Measurements from ENCODE around the gene DSCAM. TPM values are rescaled to one million over a fixed set of nuclear protein-coding genes. Genes with fewer than 3 reads are reported as not detected.

DSCAM gene
- total and polyA plus RNA-seq, 10 of the 15 experiments (the other 5 are each of a cell fraction or from before 2014, with no cell fraction given), result not detected

DNA sequence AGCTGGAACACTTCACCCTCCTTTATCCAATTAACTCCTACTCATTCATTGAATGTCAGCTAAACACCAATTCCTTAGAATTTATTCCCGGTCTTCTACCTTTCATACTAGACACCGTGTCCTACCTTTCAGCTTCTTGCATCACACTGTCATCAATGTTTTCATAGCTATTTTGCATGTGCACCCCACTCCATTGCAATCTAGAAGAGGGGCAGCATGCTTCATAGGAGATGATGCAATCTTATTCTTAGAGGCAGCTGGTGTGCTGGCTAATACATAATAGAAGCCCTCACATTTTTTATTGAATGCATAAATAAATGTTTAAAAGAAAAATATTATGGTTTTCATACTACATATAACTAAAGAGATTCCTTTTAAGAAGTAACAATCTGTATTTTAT is 123.6 kb downstream of the DSCAM start:
- no TSS peak for BruUV-seq (replicated peaks)
- TF ChIP-seq ZZZ3 (IDR thresholded peaks at IDR 0.05; ENCODE audit: control insufficient read depth, insufficient read length, low read depth) (no peak), ZBED1 (IDR thresholded peaks at IDR 0.05; ENCODE audit: borderline replicate concordance) (no peak), USF2 (IDR thresholded peaks at IDR 0.05; ENCODE audit: borderline replicate concordance, low read depth, low read length) (no peak), EZH2 (IDR thresholded peaks at IDR 0.05; ENCODE audit: borderline replicate concordance, control insufficient read depth, low read depth, low read length) (no peak), RB1 (IDR thresholded peaks at IDR 0.05; ENCODE audit: borderline replicate concordance) (no peak), TCF7 (IDR thresholded peaks at IDR 0.05; ENCODE audit: borderline replicate concordance) (no peak), MEF2A (IDR thresholded peaks at IDR 0.05; ENCODE audit: insufficient read depth, low read depth, low read length) (no peak), HDGF (IDR thresholded peaks at IDR 0.05) (no peak), FOXM1 (IDR thresholded peaks at IDR 0.05; ENCODE audit: low read depth, low read length) (no peak), TAF1 (IDR thresholded peaks at IDR 0.05; ENCODE audit: borderline replicate concordance, low read depth, low read length) (no peak), EGR1 (IDR thresholded peaks at IDR 0.05; ENCODE audit: borderline replicate concordance in 1 of 2, low read depth in 2 of 2, low read length in 2 of 2) (no peak), YBX1 (IDR thresholded peaks at IDR 0.05) (no peak), TBL1XR1 (IDR thresholded peaks at IDR 0.05; ENCODE audit: low read depth, low read length) (no peak), ZNF622 (IDR thresholded peaks at IDR 0.05) (no peak), WRNIP1 (IDR thresholded peaks at IDR 0.05; ENCODE audit: borderline replicate concordance, low read depth, low read length) (no peak), BMI1 (IDR thresholded peaks at IDR 0.05; ENCODE audit: borderline replicate concordance) (no peak), RAD51 (IDR thresholded peaks at IDR 0.05) (no peak), SMAD5 (IDR thresholded peaks at IDR 0.05; ENCODE audit: low read depth) (no peak)
- TF ChIP-seq, protein P1, sequence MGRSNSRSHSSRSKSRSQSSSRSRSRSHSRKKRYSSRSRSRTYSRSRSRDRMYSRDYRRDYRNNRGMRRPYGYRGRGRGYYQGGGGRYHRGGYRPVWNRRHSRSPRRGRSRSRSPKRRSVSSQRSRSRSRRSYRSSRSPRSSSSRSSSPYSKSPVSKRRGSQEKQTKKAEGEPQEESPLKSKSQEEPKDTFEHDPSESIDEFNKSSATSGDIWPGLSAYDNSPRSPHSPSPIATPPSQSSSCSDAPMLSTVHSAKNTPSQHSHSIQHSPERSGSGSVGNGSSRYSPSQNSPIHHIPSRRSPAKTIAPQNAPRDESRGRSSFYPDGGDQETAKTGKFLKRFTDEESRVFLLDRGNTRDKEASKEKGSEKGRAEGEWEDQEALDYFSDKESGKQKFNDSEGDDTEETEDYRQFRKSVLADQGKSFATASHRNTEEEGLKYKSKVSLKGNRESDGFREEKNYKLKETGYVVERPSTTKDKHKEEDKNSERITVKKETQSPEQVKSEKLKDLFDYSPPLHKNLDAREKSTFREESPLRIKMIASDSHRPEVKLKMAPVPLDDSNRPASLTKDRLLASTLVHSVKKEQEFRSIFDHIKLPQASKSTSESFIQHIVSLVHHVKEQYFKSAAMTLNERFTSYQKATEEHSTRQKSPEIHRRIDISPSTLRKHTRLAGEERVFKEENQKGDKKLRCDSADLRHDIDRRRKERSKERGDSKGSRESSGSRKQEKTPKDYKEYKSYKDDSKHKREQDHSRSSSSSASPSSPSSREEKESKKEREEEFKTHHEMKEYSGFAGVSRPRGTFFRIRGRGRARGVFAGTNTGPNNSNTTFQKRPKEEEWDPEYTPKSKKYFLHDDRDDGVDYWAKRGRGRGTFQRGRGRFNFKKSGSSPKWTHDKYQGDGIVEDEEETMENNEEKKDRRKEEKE (IDR thresholded peaks at IDR 0.05), result no peak
- in situ Hi-C loops (cut with MboI) (no loop called here), intact Hi-C loops (cut with micrococcal nuclease; ENCODE audit: unreplicated experiment) (no loop called here)
- H3K79me2 ChIP-seq (ENCODE audit: control insufficient read depth, insufficient read depth, low read length), result no peaks in the 10 kb centered on the region
- ATAC-seq (no peak), FAIRE-seq (no peak), DNase-seq (ENCODE audit: low read depth, low spot score) (no peak)
- no peaks in the 10 kb centered on the region for H4K20me1 ChIP-seq (ENCODE audit: control insufficient read depth, insufficient read depth)
- no peaks in the 10 kb centered on the region for H3K27me3 ChIP-seq (replicated peaks in 1 of 2; ENCODE audit: control insufficient read depth in 2 of 2, insufficient read depth in 2 of 2, low read length in 1 of 2)
- H3K36me3 ChIP-seq (ENCODE audit: control insufficient read depth in 2 of 2, insufficient read depth in 2 of 2, low read length in 1 of 2), result no peaks in the 10 kb centered on the region
- no peaks in the 10 kb centered on the region; the same call in 2 of the 3 replicates for H3K9me3 ChIP-seq (replicated peaks; ENCODE audit: control insufficient read depth, insufficient read depth, low read length)
- H3K27ac ChIP-seq (ENCODE audit: control insufficient read depth, insufficient read depth), result no peak overlapping the region
- H3K4me1 ChIP-seq (ENCODE audit: control insufficient read depth, insufficient read depth, low read length), result no peaks in the 10 kb centered on the region
- no peak overlapping the region for H3K4me2 ChIP-seq (ENCODE audit: control insufficient read depth, insufficient read depth)
- POLR2A ChIA-PET, result no interaction called here
- WGBS (ENCODE audit: insufficient coverage, insufficient replicate concordance, low lambda C conversion rate, missing lambda C conversion rate), result 13% methylated on average over 2 of the region's 2 CpGs
- SMC1A ChIA-PET (ENCODE audit: uncharacterized antibody, unreplicated experiment), result no interaction called here
- H2AFZ ChIP-seq (ENCODE audit: control insufficient read depth, low read depth, low read length), result no peak overlapping the region
- CTCF ChIA-PET, result no interaction called here
- no peak overlapping the region for H3K4me3 ChIP-seq
- no peak overlapping the region for H3K9ac ChIP-seq (ENCODE audit: control insufficient read depth, insufficient read depth, low read length)
- RAD21 ChIA-PET (ENCODE audit: unreplicated experiment), result no interaction called here

All from GM12878 (cell line).